GM19351 (cell line): Measurements from ENCODE around the gene ZNFX1.

Source experiments
- ATAC-seq: cut with Tn5 transposase; IDR thresholded peaks from one replicate; pipeline ENCODE4 v1.9.1; 2021; ENCODE audit warnings: mild to moderate bottlenecking, moderate library complexity; ENCODE audit not compliant: unreplicated experiment

ZNFX1 gene

DNA sequence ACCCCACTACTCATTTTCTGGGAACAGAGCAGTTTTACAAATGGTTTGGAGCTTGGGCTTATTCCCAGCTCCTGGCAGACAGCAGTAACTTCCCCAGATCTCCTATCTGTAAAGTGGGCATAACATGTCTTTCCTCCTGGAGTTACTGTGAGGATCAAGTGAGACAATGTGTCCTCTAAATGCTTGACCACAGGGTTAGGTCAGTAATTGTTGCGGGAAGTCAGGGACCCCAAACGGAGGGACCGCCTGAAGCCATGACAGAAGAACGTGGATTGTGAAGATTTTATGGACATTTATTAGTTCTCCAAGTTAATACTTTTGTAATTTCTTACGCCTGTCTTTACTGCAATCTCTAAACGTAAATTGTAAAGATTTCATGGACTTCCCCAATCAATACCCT, 15.3 kb upstream of the ZNFX1 start:
- ATAC-seq, result no peak

DNA sequence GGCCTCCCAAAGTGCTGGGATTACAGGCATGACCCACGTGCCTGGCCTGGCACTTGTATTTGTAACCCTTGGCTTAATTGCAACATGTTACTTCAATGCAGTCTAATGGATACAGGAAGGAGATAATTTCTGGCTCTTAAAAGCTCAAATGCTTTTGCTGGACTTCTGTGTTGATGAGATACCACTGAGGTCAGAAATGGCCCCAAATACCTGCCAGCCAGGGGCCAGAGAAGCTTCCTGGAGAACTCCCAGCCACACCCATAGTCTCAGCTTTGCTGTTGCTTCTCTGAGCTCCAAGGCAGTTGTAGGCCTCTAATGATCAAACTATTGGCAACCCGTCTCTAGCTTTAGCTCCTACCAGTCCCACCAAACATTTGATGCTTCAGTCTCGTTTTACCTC, 14.2 kb upstream of the ZNFX1 start:
- ATAC-seq, result no peak

DNA sequence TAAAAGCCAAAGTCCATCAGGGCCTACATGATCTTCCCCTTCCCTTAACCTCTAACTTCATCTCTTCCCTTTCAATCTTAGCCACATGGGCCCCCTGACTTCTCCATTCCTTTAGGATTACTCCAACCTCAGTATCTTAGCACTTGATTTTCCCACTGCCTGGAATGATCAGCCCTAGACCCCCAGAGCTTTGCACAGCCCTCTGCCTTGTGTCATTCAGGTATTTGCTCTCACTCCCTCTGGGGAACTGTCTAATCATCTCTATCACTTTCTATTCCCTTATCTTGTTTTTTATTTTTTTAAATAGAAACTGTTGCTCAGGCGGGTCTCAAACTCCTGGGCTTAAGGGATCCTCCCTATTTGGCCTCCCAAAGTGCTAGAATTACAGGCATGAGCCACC, 13.3 kb upstream of the ZNFX1 start:
- no peak for ATAC-seq

DNA sequence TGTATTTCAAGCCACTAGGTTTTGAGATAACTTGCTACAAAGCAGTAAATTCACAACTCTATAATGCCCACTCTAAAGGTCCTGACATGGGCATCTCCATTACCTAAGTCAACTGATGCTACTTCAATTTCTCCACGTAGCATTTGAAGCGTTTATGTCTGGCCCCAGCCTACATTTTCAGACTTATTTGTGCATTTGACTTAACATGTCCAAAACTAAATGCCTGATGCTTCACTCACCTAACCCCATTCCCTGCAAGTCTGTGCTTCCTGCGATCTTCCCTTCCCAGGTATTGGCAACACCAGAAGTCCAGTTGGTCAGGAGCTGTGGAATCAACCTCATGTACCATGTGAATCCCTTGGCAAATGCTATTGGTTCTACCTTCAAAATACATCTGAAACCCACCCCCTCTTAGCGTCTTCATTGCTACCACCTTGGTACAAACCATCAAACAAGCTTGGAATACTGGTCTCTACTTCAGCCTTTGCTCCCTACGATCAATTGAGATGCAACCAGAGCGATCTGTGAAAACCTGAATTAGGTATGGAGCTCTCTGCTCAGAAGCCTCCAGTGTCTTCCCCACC, 12.8 kb upstream of the ZNFX1 start:
- no peak for ATAC-seq

DNA sequence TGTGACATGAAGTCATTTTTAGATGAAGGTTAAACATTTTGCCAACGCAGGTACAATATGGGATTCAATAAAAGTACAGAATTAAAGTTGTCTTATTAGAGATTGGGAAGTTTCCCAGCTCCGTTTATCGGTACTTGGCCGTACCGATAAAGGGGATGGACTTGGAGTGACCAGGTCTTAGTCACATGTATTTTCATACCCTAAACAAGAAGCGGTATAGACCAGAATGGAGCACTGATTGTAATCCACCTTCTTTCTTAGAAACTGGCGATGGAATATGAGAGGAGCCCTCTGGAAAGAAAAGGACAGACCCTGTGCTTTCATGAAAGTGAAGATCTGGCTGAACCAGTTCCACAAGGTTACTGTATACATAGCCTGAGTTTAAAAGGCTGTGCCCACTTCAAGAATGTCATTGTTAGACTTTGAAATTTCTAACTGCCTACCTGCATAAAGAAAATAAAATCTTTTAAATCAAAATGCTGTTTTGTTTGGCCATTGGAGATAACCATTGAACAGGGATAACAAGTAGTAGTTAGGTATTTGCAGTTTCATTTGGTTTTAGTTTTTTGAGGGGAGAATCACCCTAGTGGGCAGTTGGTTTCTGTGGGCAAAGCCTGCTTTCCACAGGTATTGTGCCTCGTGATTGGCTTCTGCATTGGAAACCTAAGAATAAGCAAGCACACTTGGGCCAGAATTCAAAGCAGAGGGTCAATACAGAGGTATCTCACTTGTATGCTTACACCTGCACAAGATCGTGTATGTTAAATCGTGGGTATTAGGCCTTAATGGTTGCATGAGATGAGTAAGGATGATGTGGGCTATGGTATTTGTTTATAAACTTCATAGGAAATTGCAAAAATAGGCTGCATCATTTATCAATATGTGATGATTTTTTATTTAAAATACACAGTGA, 11.2 kb upstream of the ZNFX1 start:
- ATAC-seq, result no peak

DNA sequence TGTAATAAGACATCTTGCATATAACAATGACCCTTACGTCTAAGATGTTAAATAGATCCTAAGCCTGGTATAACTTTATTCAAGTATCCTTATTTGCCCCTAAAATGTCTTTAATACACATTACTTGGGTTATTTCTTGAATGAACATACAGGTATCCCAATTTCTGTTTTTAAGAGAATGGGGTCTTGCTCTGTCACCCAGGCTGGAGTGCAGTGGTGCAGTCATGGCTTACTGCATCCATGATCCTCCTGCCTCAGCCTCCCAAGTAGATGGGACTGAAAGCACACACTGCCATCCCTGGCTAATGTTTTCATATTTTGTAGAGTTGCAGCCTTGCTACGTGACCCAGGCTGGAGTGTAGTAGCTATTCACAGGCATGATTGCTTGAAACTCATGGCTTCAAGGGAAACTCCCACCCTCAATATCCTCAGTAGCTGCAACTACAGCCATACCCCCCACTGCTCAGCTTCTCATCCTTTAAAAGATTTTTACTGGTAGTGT, 10.4 kb upstream of the ZNFX1 start:
- ATAC-seq, result no peak

DNA sequence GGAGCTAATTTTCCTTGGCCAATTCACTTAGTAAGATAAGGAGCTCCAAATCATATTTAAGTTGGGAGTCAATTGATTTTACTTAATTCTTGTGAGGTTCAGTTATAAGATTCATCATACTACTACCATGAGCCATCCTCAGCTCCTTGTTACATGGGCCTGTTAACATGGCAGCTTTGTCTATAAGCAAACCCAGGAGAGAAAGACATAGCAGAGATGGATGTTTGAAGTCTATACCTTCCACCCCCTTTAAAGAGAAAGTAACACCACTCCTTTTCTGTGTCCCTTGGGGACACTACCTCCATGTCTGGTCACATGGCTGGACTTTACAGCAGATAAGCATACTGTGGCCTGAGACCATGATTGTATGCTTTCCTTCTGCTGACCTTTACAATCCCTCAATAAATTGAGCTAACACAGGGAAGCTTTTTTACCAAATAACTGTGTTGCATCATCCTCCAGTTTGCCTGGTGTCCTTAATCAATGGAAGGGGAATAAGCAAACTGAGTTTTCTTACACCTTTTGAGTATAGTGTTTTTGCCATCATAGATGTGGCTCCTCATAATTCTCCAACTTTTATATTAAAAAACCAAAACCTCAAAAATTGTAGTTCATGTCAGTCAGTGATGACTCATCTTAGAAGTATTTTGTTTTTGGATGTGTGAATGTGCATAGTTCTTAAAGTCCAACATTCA, 9.8 kb upstream of the ZNFX1 start:
- ATAC-seq, result no peak

DNA sequence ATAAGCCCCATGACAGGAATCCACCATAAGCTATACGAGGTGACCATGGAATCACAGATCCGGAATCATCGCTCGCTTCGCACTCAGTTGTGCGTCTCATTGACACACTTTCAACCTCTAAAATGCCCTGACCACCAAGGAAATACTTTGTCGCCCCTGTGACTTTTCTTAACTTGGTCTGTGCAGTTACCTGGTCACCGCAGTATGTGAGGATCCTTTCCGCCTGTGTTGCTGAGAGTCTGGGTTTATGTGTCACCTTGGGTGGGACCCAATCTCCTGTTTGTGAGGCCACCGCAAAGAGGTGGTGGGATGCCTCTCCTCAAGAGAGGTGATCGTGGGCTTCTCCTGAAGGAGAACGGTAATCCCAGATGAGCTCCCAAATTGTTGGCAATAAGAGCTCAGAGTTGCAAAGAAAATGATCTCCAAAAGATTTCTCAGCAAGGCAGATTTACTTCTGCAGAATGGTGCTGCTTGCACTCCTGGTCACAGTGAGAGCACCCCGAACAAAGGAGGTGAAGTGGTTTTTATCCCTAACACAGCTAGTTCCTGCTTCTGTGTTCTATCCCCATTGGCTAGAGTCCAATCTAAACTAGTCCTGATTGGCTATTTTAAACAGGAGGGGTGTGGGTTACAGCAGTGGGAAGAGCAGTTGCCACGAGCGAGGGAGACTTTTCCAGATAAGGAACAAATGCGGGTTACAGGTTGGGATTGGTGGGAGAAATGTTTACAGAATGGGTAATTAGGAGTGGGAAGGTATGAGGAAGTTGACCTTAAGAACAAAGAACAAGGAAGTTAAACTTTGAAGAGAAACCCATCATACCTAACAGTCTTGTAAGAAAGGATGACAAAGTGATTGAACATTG, 9.1 kb upstream of the ZNFX1 start:
- ATAC-seq, result no peak

DNA sequence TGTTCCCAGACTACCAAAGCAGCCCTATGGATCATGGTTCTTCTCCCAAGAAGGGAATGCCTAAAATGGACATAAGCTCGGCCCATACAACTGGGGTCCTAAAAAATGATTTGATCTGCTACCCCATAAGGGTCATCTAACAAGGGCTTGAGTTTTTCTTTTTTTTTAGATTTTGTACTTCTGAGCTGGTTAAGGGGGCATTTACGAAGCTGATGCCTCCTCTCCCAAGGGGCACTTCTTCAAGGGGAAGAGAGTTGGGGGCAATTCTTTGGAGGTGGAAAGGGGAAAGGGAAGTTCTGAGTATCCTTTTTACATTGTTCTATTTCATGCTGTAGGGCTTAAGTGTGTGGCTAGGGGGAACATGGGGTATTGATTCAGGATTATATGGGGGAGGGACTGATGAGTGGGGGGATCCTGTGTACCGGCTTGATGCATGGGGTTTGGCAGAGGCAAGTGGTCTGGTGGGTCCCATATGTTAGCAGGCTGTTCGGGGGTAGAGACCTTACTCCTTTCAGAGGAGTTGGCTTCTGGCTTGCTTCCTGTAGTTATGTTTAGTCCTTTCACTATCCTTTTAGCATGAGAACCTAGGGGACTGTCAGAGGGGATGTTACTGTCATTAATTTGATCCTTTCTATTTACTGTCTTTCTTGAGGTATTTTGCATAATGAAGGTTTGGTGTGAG, 8.1 kb upstream of the ZNFX1 start:
- no peak for ATAC-seq

DNA sequence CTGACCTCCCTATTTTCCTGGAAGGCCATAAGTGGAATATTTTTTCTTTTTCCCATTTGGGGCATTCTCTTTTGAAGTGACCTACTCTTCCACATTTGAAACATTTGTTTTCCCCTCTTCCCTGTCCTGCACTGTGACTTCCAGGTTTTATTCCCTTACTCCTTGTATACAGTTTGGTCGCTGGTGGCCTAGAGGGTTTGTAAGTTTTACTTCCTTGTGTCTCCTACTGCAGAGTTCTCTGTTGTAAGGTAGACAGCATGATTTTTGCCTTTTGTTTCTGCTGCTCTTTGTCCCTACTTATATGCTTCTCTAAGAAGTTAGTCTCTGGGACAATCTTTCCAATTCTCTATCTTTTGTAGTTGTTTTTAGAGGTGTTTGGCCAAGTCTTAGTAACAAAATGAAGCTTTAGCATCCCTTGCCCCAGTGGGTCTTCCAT, 7.4 kb upstream of the ZNFX1 start:
- no peak for ATAC-seq

DNA sequence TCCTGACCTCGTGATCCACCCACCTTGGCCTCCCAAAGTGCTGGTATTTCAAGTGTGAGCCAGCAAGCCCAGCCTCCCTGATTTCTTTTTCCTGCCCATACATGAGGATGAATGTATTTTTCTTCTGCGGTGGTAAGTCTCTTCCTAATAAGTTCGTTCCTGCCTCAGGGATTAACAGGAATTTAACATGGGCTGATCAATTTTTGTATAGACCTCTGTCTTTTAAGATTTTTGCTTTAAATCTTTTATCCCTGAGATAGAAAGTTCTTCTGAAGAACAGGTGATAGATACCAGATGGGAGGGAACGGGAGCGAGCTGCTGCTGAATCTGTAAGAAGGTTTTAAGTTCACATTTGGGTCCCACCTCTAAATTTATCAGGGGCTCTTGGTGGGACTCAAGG, 7.0 kb upstream of the ZNFX1 start:
- no peak for ATAC-seq

DNA sequence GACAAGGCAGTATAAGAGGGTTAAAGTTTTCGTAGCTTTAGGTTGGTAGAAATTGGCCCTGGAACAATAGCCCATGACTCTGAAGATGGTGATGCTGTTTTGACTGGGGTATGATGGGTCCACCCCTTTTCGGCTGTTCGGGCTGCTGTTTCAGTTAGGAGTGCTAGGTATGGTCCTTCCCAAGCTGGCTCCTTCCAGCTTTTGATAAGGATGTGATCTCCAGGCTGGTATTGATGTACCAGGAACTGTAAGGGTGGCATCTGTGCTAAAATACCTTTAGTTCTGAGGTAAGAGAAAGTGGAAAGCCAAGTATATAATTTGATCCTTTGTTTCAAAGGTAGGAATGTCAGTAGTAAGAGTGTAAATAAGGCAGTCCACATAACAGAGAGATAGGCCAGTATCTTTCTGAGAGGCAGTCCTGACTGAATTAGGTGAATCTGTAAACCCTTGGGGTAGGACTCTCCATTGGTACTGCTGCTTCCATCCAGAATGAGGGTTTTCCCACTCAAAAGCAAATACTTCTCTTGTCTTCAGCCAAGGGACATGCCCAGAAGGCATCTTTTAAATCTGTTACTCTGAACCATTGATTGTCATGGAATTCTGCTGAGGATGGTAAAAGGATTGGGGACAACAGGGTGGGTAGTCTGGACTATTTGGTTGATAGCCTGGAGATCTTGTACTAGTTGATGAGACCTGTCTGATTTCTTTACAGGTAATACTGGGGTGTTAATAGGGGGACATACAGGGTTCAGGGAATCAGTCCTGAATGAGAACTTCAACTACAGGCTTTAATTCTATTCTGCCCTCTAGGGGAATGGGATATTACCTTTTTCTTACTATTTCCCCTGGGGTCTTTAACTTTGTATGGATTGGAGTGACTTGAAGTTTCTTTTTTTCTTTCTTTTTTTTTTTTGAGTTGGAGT, 6.1 kb upstream of the ZNFX1 start:
- no peak for ATAC-seq

DNA sequence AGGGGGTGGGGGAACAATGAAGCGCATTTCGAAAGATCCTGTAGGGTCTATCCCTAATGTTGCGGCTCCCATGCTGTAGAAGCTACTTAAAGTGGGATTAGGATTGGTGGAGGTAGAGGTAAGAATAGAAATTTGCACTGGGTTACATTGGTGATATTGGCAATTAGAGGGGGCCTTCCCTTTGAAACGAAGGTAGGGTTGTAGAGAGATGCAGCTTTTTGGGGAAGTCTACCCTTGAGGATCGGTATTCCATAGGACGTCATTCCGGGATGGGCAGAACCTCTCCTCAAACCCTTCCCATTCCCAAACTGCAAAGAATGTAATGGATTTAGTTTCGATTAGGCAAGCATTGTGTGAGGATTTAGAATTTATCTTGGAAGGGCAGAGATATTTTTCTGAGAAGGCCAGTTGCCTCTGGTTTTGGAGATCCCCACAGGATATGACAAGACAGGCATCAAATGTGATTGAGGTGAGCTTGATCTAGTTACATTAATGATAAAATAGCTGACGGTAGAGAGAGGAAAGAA, 5.4 kb upstream of the ZNFX1 start:
- ATAC-seq, result no peak

DNA sequence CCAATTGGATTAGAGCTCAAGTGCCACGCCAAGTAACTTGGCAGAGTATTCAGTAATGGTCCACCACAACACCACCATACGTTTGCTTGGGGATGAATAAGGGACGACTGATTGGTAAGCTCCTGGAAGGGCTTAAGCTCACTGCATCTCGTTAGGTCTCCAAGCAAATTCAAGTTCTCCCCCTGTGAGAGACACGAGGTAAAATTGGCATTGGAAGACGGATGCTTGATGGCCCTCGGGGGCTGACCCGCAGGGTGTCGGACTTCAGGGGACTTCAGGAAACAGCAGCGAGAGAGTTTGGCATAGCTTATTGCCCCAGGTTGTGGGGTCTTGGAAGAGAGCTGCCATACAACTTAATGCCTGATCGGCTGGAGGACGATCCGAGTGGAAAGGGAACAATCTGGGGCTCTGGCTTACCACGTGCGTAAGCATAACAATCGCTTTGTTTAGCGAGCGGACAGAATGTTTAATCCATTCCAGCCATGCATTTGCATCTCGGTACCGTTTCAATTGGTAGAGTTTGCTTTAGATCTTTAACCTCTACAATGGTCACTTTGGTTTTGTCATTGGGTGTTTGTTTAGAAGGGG, 4.8 kb upstream of the ZNFX1 start:
- no peak for ATAC-seq

DNA sequence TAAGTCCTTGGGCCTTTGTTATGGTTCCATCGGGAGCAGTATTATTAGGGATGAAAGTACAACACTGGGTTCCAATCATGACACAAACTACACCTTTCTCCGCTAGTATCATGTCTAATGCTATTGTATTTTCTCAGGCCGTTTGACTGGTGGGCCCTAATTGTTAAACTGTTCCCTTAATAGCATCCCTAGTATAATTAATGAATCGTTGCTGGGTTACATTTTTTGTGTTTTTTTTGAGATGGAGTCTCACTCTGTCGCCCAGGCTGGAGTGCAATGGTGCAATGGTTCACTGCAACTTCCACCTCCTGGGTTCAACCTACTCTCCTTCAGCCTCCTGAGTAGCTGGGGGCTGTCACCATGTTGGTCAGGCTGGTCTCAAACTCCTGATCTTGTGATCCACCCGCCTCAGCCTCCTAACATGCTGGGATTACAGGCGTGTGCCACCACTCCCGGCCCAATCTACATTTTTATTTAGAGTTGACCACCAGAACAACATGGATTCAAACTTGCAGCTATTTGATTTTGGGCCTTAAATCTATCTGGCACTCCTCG, 4.1 kb upstream of the ZNFX1 start:
- ATAC-seq, result no peak

DNA sequence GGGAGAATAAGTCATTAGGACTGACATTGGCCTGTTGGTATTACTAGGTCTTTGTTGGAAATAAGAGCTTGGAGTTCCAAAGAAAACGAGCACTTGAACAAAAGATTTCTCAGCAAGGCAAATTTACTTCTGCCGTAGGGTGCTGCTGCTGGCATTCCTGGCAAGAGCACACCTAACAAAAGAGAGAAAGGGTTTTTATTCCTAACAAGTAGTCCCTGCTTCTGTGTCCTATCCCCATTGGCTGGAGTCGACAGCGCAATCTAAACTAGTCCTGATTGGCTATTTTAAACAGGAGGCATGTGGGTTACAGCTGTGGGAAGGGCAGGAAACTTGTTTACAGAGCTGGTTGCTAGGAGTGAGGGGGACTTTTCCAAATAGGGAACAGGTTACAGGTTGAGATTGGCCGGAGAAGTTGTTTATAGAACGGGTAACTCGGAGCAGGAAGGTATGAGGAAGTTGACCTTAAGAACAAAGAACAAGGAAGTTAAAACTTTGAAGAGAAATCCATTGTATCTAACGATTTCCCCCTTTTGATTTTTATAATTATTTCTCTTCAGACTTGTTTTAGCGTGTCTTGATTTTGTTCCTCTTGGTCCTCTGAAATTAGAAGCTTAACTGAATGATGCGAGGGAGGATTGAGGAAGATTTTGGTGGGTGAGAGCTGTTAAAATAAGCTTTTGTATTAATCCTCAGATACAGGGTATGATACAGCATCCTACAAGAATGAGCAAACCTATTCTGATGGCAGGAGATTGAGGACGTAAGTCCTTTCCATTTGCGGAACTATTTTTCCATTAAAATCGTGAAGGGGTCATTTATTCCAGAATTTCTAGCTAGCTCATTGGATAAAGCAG, 3.4 kb upstream of the ZNFX1 start:
- ATAC-seq, result no peak

DNA sequence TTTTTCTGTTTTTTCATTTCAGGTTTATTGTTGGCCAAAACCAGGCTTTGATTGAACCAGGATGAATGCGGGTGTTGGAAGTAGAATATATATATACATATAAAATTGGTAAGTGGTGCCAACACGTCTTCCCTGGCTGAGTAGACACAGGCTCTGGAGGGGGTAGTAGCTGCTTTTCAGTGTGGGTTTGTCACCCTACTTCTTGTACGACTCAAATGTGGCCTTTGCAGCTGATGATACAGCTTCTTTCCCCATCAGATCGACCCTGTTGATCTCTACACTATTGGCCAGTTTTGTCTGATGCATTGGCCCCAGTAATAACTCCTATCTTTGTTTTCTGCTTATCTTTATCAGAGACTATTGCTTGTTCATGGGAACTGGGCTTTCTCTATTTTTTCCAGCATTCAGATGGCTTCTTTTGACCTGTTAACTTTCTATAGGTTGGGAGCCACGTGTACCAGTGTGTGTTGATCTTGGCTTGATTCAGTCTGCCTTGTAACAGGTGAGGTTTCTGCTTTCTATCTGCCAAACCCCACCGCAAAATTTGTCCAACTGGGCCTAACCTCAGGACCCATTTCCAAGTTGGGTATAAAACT, 2.7 kb upstream of the ZNFX1 start:
- ATAC-seq, result no peak
